ENCODE measurements around the gene ITSN2. TPM values are rescaled to one million over a fixed set of nuclear protein-coding genes. Genes with fewer than 3 reads are reported as not detected.
A peak's percentile ranks its signal among the peaks of the same experiment; 100 is the strongest.

Gene ITSN2
- total and polyA plus RNA-seq, 11 donors: 19.3 to 55.0 (median 37.4) TPM

DNA sequence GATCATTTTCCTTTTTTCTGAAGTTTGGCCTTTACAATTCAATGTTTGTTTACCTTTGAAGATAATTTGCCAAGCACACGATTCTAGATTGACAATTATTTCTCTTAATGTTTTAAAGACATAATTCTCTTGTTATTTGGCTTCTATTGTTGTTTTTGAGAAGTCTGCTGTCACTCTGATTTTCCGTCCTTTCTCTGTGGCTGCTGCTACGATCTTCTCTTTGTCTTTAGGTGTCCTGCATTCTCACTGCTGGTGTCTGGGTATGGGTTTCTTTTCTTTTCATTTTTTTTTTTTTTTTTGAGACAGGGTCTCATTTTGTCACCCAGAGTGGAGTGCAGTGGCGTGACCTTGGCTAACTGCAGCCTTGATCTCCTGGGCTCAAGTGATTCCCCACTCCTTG is 200.6 kb downstream of the ITSN2 start:
- no peak overlapping the region for H3K27ac ChIP-seq
- intact Hi-C loops (cut with DNase I): no loop called here
- H3K4me3 ChIP-seq: no peak overlapping the region
- H3K27me3 ChIP-seq: no peaks in the 10 kb centered on the region
- ATAC-seq (no peak), DNase-seq (no peak)
- H3K9me3 ChIP-seq: peaks cover 0 to 7% (median 0%) of the 10 kb centered on the region in 12 donors
- 92 to 98% (median 93%) methylated on average over 4 of the region's 4 CpGs for WGBS, 4 donors
- H3K4me1 ChIP-seq: no peaks in the 10 kb centered on the region
- no peak for TF ChIP-seq POLR2A (IDR thresholded peaks at IDR 0.05)
- TF ChIP-seq, protein P1, sequence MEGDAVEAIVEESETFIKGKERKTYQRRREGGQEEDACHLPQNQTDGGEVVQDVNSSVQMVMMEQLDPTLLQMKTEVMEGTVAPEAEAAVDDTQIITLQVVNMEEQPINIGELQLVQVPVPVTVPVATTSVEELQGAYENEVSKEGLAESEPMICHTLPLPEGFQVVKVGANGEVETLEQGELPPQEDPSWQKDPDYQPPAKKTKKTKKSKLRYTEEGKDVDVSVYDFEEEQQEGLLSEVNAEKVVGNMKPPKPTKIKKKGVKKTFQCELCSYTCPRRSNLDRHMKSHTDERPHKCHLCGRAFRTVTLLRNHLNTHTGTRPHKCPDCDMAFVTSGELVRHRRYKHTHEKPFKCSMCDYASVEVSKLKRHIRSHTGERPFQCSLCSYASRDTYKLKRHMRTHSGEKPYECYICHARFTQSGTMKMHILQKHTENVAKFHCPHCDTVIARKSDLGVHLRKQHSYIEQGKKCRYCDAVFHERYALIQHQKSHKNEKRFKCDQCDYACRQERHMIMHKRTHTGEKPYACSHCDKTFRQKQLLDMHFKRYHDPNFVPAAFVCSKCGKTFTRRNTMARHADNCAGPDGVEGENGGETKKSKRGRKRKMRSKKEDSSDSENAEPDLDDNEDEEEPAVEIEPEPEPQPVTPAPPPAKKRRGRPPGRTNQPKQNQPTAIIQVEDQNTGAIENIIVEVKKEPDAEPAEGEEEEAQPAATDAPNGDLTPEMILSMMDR (IDR thresholded peaks at IDR 0.05): no peak
- peaks cover 0 to 54% (median 4%) of the 10 kb centered on the region in 9 donors for H3K36me3 ChIP-seq

DNA sequence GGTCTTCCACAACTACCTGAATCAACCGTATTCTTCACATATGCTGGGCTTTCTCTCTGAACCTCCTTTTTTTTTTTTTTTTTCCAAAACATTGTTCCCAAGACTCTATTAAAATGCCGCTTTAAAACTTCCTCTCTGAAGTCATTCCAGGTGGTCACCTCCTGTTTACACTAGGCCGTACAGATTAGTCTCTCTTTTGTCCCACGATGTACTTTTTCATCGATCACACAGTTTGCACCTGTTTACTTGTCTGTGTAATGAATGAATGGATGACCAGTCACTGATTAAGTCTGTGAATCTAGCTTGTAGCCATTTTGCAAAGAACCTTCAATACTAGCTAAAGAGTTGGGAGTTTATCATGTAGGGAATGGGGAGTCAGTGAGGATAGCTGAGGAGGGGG is 202.2 kb downstream of the ITSN2 start:
- no peak for DNase-seq
- no peak overlapping the region for H3K4me3 ChIP-seq
- H3K4me1 ChIP-seq: no peaks in the 10 kb centered on the region
- ATAC-seq: no peak
- intact Hi-C loops (cut with DNase I): no loop called here
- no peaks in the 10 kb centered on the region for H3K27me3 ChIP-seq
- H3K9me3 ChIP-seq: peaks cover 0 to 7% (median 0%) of the 10 kb centered on the region in 12 donors
- TF ChIP-seq POLR2A (IDR thresholded peaks at IDR 0.05): no peak
- TF ChIP-seq, protein P1 (IDR thresholded peaks at IDR 0.05): no peak
- WGBS, 4 donors: 82 to 90% (median 86%) methylated on average over 5 of the region's 5 CpGs
- H3K27ac ChIP-seq: no peak overlapping the region
- H3K36me3 ChIP-seq: peaks cover 0 to 59% (median 4%) of the 10 kb centered on the region in 9 donors

DNA sequence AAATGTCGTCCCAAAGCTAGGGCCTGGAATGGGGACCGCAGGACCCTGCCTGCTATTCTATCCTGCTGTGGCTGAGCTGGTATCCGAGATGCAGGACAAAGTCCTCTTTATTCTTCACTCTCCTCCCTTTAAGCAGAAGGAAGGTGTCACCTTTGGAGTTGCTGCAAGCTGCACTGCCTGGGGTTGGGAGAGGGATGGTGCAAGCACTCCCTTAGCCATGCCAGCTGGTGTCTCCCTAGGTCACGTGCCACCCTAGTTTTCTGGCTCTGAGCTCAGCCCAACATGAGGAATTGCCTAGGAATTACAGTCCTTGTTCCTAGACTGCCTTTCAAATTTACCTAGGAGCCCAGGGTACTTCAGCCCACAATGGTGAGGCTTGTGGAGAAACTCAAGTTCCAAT is 206.9 kb downstream of the ITSN2 start:
- Histone ChIP-seq H3K27me3 (no peaks in the 10 kb centered on the region), H3K4me3 (no peak overlapping the region), H3K36me3 (peaks cover 0 to 62% (median 10%) of the 10 kb centered on the region in 9 donors), H3K9me3 (no peaks in the 10 kb centered on the region), H3K27ac (no peak overlapping the region), H3K4me1 (no peaks in the 10 kb centered on the region)
- DNase-seq (no peak), ATAC-seq (peak in 2 of 4 donors; percentile 36 to 45)
- TF ChIP-seq POLR2A (IDR thresholded peaks at IDR 0.05): no peak
- TF ChIP-seq, protein P1 (IDR thresholded peaks at IDR 0.05): no peak
- 80 to 91% (median 87%) methylated on average over 3 to 4 of the region's 4 CpGs for WGBS, 4 donors
- intact Hi-C loops (cut with DNase I): no loop called here

Other genes with a start within 250 kb of the ITSN2 start
- under 1 TPM in 5 of 9 donors, not detected in 4; 0.50 to 0.76 (median 0.59) TPM for gene PFN4, start 237.2 kb downstream of the ITSN2 start, total RNA-seq
- gene PFN4, start 237.2 kb downstream of the ITSN2 start, polyA plus RNA-seq: 1 to 10 TPM in 1 of 2 donors, under 1 TPM in 1; 0.14 to 2.1 TPM
- gene FAM228B, start 237.1 kb downstream of the ITSN2 start, total RNA-seq: 10 to 100 TPM; 11.1 to 36.9 (median 21.2) TPM
- gene FAM228B, start 237.1 kb downstream of the ITSN2 start, polyA plus RNA-seq: 10 to 100 TPM in 1 of 2 donors, 1 to 10 TPM in 1; 5.4 to 31.9 TPM
- 1 to 10 TPM in 2 of 9 donors, under 1 TPM in 4, not detected in 3; 0.19 to 1.9 (median 0.84) TPM for gene FAM228A, start 185.5 kb downstream of the ITSN2 start, total RNA-seq
- gene FAM228A, start 185.5 kb downstream of the ITSN2 start, polyA plus RNA-seq: under 1 TPM; 0.29 to 0.50 TPM
- 10 to 100 TPM; 23.9 to 42.3 (median 33.2) TPM for gene NCOA1, start 130.7 kb upstream of the ITSN2 start, total RNA-seq
- 10 to 100 TPM in 1 of 2 donors, 1 to 10 TPM in 1; 8.5 to 17.3 TPM for gene NCOA1, start 130.7 kb upstream of the ITSN2 start, polyA plus RNA-seq